ENCODE measurements around the gene NIN. TPM values are rescaled to one million over a fixed set of nuclear protein-coding genes. Genes with fewer than 3 reads are reported as not detected.
"Not testable (repeated sequence)": the region's sequence is repeated elsewhere in the genome, so short reads cannot be mapped to it uniquely, and the experiment has no call there.

The NIN gene
- total and polyA plus RNA-seq, 10 donors, result 11.8 to 139 (median 94.4) TPM

DNA sequence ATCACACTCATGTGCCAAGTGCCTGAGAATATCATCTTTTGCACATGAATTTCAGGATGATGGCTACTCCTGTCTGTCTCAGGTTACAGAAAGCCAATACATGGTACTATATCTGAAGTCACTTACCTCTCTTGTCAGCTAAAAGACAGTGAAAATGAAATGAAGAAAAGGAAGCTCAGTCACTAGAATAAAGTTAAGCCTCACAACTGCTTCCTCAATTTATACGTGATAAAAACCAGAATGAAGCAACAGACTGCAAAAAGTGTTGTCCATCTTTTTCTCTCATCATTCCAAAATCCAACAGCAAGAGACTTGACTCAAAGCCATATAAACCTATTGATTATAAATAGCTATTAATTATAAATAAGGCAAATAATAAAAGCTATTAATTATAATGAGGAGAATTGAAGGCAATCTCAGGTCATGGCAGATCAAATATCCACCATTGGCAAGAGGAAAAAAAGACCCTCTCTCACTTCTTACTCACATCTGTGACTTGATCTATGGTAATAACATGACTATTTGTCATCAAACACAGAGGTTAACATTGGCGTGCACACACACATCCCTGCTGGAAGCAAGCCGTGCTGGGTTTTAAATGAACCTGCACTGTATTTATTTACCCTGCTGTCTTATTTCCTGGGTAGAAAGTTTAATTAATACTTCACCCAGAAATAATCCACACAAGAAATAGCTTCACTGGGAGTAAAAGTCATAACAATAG, 10.0 kb downstream of the NIN start:
- no peak for DNase-seq
- TF ChIP-seq, protein P1, sequence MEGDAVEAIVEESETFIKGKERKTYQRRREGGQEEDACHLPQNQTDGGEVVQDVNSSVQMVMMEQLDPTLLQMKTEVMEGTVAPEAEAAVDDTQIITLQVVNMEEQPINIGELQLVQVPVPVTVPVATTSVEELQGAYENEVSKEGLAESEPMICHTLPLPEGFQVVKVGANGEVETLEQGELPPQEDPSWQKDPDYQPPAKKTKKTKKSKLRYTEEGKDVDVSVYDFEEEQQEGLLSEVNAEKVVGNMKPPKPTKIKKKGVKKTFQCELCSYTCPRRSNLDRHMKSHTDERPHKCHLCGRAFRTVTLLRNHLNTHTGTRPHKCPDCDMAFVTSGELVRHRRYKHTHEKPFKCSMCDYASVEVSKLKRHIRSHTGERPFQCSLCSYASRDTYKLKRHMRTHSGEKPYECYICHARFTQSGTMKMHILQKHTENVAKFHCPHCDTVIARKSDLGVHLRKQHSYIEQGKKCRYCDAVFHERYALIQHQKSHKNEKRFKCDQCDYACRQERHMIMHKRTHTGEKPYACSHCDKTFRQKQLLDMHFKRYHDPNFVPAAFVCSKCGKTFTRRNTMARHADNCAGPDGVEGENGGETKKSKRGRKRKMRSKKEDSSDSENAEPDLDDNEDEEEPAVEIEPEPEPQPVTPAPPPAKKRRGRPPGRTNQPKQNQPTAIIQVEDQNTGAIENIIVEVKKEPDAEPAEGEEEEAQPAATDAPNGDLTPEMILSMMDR (IDR thresholded peaks at IDR 0.05 in 8 of 11, conservative IDR thresholded peaks at IDR 0.05 in 3 of 11), result no peak
- H3K4me1 ChIP-seq, result peaks cover 28 to 100% (median 76%) of the 10 kb centered on the region in 6 donors
- peak overlapping the region; percentile 68 to 93 (median 86) for H3K27ac ChIP-seq
- no peaks in the 10 kb centered on the region for H3K27me3 ChIP-seq (replicated peaks in 1 of 7)
- no peaks in the 10 kb centered on the region for H3K9me3 ChIP-seq
- WGBS, 5 donors, result 65 to 76% (median 69%) methylated on average over 3 of the region's 3 CpGs
- intact Hi-C loops (cut with DNase I; ENCODE audit: low total_unique reads), result no loop called here
- peaks cover 0 to 35% (median 0%) of the 10 kb centered on the region in 6 donors for H3K36me3 ChIP-seq
- H3K4me3 ChIP-seq, result peak overlapping the region in 1 of 8 donors; percentile 53

DNA sequence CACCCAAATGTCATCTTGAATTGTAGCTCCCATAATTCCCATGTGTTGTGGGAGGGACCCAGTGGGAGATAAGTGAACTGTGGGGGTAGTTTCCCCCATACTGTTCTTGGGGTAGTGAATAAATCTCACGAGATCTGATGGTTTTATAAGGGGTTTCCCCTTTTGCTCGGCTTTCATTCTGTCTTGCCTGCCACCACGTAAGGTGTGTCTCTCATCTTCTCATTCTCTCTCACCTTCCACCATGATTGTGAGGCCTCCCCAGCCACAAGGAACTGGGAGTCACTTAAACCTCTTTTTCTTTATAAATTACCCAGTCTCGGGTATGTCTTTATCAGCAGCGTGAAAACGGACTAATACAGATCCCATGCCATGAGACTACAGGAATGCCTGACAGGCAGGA, 11.7 kb downstream of the NIN start:
- H3K27me3 ChIP-seq (replicated peaks in 1 of 7); intact Hi-C loops (cut with DNase I; ENCODE audit: low total_unique reads); DNase-seq; H3K4me3 ChIP-seq: not testable (repeated sequence)
- peaks cover 28 to 100% (median 68%) of the 10 kb centered on the region in 6 donors for H3K4me1 ChIP-seq
- peaks cover 0 to 10% (median 0%) of the 10 kb centered on the region in 8 donors for H3K9me3 ChIP-seq
- peak overlapping the region in 5 of 8 donors; percentile 5 to 93 (median 88) for H3K27ac ChIP-seq
- peaks cover 0 to 43% (median 0%) of the 10 kb centered on the region in 6 donors for H3K36me3 ChIP-seq
- 70 to 74% (median 71%) methylated on average over 6 of the region's 6 CpGs for WGBS, 5 donors

DNA sequence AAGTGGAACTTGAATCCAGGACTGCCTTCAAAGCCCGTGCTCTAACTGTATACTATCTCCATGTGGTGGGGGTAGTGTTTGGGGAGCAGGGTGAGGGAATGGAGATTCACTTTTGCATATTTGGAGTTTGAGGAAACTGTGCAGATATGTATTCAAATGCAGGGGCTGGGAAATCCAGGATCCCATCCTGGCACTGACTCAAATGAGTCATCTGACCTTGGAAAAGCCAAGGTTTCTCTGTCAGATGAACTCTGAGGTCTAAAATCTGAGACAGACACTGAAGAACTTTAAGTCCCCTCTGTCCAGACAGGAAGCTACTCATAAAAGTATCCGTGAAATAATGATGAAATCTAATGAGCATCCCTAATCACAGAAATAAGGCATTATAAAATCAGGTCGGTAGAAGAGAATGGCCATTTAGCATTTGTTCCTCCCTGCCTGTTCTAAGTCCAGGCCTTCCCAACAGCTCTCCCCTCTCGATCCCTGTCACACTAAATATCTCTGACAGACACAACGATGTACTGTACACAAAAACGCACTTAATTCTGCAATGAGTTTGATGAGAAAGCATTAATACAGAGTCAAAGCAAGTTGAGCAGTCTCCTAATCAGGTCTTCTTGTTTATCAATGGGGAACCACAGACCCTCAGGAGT, 14.4 kb downstream of the NIN start:
- 49 to 64% (median 57%) methylated on average over 6 of the region's 6 CpGs for WGBS, 5 donors
- Histone ChIP-seq H3K27me3 (replicated peaks in 1 of 7) (no peaks in the 10 kb centered on the region), H3K36me3 (peaks cover 0 to 43% (median 0%) of the 10 kb centered on the region in 6 donors), H3K27ac (peak overlapping the region in 5 of 8 donors; percentile 8 to 51 (median 35)), H3K4me3 (no peak overlapping the region), H3K4me1 (peaks cover 35 to 100% (median 69%) of the 10 kb centered on the region in 6 donors), H3K9me3 (peaks cover 0 to 10% (median 0%) of the 10 kb centered on the region in 8 donors)
- no peak for TF ChIP-seq POLR2A (IDR thresholded peaks at IDR 0.05)
- TF ChIP-seq, protein P1 (IDR thresholded peaks at IDR 0.05 in 8 of 11, conservative IDR thresholded peaks at IDR 0.05 in 3 of 11), result no peak
- TF ChIP-seq POLR2AphosphoS5 (IDR thresholded peaks at IDR 0.05), result no peak
- intact Hi-C loops (cut with DNase I; ENCODE audit: low total_unique reads), result no loop called here
- no peak for DNase-seq

- peaks cover 28 to 99% (median 62%) of the 10 kb centered on the region in 6 donors for H3K4me1 ChIP-seq
- intact Hi-C loops (cut with DNase I; ENCODE audit: low total_unique reads); H3K27me3 ChIP-seq (replicated peaks in 1 of 7); H3K27ac ChIP-seq; H3K4me3 ChIP-seq; DNase-seq: not testable (repeated sequence)
- H3K36me3 ChIP-seq, result peaks cover 0 to 42% (median 0%) of the 10 kb centered on the region in 6 donors
- 93 to 99% (median 97%) methylated on average over 5 of the region's 5 CpGs for WGBS, 5 donors
- peaks cover 0 to 10% (median 0%) of the 10 kb centered on the region in 8 donors for H3K9me3 ChIP-seq
Observed at GRCh38 chr14:50815526-50815925, 15.4 kb downstream of the NIN start.

DNA sequence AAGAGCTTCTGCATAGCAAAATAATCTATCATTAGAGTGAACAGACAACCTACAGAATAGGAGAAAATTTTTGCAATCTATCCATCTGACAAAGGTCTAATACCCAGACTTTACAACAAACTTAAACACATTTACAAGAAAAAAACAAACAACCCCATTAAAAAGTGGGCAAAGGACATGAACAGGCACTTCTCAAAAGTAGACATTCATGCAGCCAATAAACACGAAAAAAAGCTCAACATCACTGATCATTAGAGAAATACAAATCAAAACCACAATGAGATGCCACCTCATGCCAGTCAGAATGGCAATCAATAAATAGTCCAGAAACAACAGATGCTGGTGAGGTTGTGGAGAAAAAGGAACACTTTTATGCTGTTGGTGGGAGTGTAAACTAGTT, 15.9 kb downstream of the NIN start:
- Histone ChIP-seq H3K9me3 (peaks cover 0 to 10% (median 0%) of the 10 kb centered on the region in 8 donors), H3K36me3 (peaks cover 0 to 37% (median 0%) of the 10 kb centered on the region in 6 donors), H3K4me1 (peaks cover 28 to 94% (median 57%) of the 10 kb centered on the region in 6 donors), H3K27ac (peak overlapping the region in 3 of 8 donors; percentile 84 to 85 (median 84))
- DNase-seq; intact Hi-C loops (cut with DNase I; ENCODE audit: low total_unique reads); H3K4me3 ChIP-seq; H3K27me3 ChIP-seq (replicated peaks in 1 of 7): not testable (repeated sequence)
- WGBS, 5 donors, result 53 to 97% (median 92%) methylated on average over 1 of the region's 1 CpG
